ENCODE measurements around the gene TSPAN9. TPM values are rescaled to one million over a fixed set of nuclear protein-coding genes. Genes with fewer than 3 reads are reported as not detected.

The TSPAN9 gene
- total RNA-seq, 1 donor from 2014 or later = 15.9 TPM

DNA sequence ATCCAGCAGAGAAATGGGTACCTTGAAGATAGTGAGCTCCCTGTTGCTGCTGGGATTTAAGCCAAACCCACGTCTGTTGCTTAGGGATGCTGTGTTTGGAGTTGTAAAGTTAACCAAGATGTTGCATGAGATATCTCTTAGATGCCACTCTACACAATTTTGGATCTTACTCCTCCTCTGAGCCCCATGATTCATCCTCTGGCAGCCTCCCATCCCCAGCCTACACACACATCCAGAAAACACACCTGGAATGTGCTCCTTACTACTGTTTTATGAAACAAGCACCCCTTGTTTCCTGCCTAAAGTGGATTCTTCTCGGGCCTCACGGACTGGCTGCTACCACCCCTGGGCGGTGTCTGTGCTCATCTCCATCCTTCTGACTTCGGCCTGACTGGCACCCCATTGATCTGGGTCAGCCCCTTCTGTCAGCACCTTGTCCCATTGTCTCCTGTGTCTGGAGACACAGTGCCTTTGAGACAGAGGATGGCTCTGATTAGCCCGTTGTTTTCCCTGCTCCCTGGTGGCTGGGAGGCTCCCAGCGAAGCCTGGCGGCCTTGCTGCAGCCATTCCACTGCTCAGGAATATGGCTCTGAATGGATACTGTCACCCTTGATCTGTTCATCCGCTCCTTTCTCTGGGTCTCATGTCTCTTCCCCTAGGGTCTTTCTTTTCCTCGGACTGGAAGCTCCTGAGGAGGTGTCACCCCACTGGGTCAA lies 24.3 kb downstream of the TSPAN9 start:
- peak; percentile 39 for ATAC-seq

DNA sequence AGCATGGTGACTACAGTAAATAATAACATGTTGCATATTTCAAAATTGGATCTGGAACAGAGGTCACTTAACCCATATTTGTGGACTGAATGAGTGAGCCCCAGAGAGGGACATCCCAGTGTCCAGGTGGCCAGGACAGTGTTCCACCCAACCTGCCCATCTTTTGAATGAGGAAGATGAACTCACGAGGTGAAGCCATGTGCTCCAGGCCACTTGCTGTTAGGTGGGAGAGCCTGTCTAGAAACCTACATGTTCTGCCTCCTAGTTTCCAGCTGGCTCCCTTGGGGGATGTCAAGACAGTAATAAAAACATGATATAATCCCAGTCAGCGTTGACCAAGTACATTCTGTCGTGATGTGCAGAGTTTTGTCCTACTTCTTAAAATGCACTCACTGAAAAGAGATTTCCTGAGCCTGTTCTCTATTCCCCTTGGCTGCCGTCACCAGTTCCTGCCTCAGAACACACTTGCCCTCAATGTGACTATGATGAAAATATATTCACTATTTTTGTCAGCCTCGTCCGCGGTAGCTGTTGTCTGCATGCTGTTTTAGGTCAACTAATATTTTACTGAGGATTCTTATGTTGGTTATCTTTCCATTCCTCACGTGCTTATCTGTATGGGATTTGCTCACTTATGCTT lies 25.7 kb downstream of the TSPAN9 start:
- ATAC-seq = no peak

GRCh38 chr12:3103806-3104205 lies 26.6 kb downstream of the TSPAN9 start:
- peak; percentile 46 for ATAC-seq

DNA sequence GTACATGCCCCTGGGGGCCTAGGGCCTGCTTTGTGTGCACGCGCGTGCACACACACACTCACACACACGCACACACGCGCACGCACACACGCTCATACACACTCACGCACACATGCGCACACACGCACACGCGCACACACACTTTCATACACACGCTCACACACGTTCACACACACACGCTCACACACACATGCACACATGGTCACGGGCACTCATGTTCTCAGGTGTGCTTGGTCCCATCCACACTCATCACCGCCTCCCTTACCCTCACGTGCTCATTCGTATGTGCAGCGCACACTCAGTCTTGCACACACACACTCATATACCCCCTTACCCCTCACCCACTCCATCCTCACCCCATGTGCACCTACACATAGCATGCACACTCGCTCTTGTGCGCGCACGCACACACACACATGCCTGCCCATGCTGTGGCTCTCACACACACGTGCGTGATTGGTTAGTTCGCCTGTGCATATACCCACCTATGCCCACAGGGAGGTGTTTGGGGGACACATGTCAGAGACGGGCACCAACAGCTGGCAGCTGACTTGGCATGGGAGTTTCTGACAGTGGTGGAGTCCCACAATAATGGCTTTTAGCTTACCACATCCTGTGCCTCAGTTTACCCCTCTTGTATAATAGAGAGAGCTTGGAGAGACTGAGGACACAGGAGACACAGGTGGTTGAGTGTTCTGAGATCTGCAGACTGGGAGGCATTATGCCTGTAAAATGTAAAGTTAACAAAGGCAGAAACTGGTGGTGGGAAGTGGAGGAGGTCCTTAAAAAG lies 28.7 kb downstream of the TSPAN9 start:
- no peak for ATAC-seq

DNA sequence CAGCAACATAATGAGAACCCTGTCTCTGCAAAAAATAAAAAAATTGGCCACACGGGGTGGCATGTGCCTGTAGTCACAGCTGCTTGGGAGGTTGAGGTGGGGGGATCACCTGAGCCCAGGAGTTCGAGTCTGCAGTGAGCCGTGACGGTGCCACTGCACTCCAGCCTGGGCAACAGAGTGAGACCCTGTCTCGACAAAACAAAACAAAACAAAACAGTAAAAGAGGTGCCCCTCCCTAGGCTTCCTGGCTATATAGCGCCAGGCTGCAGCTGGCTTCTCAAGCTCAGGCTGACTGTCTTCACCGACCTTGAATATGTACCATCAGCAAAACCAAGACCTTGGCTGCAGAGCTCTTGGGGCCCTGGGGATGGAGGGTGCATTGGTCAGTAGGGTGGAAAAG lies 29.4 kb downstream of the TSPAN9 start:
- ATAC-seq = no peak

DNA sequence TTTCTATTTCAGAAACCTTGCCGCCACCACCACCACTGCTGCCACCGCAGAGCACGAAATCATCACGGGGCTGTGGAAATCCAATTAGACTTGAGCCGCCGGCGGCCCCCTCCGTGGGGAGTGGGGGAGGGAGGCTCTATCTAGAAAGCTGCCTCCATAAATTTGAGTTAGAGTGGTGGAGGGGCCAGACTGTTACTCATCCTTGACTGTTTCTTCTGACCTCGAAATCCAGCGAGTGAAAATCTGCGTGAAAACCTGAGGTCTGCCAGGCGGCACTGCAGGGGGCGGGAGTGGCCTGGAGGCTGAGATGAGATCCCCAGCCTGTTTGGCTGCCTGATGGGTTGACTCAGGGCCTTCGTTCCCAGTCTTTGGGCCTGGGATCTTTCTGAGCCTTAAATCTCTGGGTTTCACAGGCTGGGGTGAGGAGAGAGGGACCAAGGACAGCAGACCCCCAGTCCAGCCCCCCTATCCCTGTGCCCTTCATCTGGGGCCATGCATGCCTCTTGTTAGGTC lies 29.9 kb downstream of the TSPAN9 start:
- ATAC-seq = peak; percentile 14

- ATAC-seq = peak; percentile 20
Observed at GRCh38 chr12:3107954-3108353, 30.8 kb downstream of the TSPAN9 start.

- ATAC-seq = no peak
Observed at GRCh38 chr12:3110578-3110977, 33.4 kb downstream of the TSPAN9 start.

DNA sequence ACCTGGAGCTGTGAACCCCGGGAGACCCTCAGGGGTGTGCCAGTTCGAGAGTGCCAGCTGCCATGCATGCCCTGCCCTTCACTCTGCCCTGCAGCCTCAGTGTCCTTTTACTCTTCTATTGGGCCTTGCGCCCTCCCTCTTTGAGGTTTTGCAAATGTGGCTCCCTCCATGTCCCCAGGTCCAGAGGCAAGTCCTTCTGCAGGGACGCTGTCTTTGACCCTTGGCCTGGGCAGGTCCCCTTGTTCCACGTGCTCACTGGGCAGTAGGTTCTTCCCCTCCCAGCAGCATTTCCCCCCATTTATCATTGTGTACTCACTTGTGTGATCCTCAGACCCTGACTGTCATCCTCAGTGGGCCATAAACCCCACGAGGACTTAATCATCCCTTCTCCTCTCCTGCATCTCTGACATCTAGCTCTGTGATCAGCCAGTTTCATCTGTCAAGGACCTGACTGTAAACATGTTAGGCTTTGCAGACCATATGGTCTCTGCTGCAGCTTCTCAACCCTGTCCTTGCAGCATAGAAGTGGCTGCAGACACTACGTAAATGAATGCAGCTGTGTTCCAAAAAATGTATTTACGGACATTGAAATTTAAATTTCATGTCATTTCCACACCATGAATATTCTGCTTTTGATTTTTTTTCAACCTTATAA lies 36.6 kb downstream of the TSPAN9 start:
- ATAC-seq = no peak

GRCh38 chr12:3114671-3115070 lies 37.5 kb downstream of the TSPAN9 start:
- ATAC-seq = no peak

GRCh38 chr12:3115078-3115477 lies 37.9 kb downstream of the TSPAN9 start:
- ATAC-seq = no peak

DNA sequence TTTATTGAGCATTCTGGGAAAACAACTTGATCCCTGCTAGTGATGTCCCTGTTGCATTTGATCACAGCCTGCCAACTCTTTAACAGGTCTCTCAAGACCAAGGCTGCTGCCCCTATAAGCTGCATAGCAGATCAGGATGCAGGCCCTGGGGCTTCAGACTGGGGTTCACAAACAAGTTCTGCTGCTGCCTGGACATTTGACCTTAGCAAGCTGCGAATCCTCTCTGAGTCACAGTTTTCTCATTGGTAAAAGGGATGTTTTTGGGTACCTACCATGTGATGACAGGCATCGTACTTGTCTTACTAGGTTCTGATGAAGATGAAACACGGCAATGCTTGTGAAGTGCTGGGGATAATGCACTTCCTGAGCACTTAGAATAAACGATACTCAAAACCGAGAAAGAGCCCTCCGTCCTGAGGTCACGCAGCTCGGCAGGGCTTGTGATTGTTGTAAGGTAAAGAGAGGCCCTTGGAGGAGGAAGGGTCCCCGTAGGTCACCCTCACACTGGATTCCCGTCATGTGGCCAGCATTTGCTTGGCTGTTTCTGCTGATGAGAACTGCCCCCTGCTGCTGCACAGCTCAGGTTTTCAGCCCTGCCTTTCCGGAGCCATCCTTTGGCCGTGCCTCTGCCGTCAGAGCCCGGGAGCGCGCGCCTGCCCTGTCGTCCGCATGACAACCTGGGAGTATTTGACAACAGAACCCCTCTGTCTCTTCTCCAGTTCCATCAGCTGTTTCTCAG lies 39.1 kb downstream of the TSPAN9 start:
- ATAC-seq = no peak

DNA sequence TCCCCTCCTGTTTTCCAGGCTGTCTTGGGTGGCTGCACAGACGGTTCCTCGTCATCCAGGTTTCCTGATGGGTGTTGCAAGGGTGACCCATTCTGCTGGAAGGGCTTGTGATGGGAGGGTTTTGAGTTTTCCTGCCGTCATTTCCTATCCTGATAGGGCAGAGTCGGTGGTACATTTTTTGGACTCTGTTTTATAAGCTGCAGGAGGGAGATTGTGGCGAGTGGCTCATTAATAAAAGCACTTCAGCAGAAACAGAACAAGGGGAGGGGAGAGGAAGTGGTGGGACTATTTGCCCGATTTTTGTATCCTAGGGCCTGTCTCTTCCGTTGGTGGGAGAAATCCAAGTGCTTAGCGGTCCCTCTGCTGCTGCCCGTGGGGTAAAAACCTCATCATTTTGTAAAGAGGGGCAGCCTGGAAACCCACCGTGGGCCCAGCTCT lies 40.0 kb downstream of the TSPAN9 start:
- no peak for ATAC-seq

GRCh38 chr12:3117591-3118015 lies 40.4 kb downstream of the TSPAN9 start:
- no peak for ATAC-seq

GRCh38 chr12:3119192-3119755 lies 42.1 kb downstream of the TSPAN9 start:
- ATAC-seq = no peak

- peak; percentile 74 for ATAC-seq
Observed at GRCh38 chr12:3119756-3120601, 42.8 kb downstream of the TSPAN9 start.

- no peak for ATAC-seq
Observed at GRCh38 chr12:3120701-3121100, 43.5 kb downstream of the TSPAN9 start.

GRCh38 chr12:3122841-3123678 lies 45.9 kb downstream of the TSPAN9 start:
- ATAC-seq = peak; percentile 55

GRCh38 chr12:3123729-3124128 lies 46.5 kb downstream of the TSPAN9 start:
- ATAC-seq = no peak

DNA sequence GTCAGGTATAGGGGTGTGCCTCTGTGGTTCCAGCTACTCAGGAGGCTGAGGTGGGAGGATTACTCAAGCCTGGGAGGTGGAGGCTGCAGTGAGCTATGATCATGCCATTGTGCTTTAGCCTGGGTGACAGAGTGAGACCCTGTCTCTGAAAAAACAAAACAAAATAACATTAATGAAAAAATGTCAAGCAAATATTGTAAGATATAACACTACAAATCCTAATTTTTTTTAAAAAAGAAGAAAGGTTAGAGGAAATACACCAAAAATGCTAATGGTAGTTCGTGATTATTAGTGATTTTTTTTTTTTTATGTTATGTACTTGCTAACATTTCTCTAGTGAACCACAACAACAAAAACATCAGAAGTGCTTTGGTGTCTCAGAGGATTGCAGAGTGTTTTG lies 47.7 kb downstream of the TSPAN9 start:
- ATAC-seq = no peak

All from esophagus mucosa (tissue), 1 donor.